ENCODE data around the gene GPR37. TPM values are rescaled to one million over a fixed set of nuclear protein-coding genes. Genes with fewer than 3 reads are reported as not detected.

GPR37 gene
- total and polyA plus RNA-seq, 10 of the 15 experiments (the other 5 are each of a cell fraction or from before 2014, with no cell fraction given) = 0.02 TPM; not detected in 9

- SMC1A ChIA-PET (ENCODE audit: uncharacterized antibody, unreplicated experiment) = interaction anchor here (0.5 kb wide), 1 partner anchor 828 kb away, joined by 4 read pairs; no protein-coding TSS in a partner anchor
- ATAC-seq = no peak
- Histone ChIP-seq H3K27me3 (replicated peaks in 1 of 2; ENCODE audit: control insufficient read depth in 2 of 2, insufficient read depth in 2 of 2, low read length in 1 of 2) (no peaks in the 10 kb centered on the region), H3K4me1 (ENCODE audit: control insufficient read depth, insufficient read depth, low read length) (no peaks in the 10 kb centered on the region), H3K79me2 (ENCODE audit: control insufficient read depth, insufficient read depth, low read length) (no peaks in the 10 kb centered on the region), H3K4me2 (ENCODE audit: control insufficient read depth, insufficient read depth) (no peak overlapping the region), H2AFZ (ENCODE audit: control insufficient read depth, low read depth, low read length) (no peak overlapping the region), H3K36me3 (ENCODE audit: control insufficient read depth in 2 of 2, insufficient read depth in 2 of 2, low read length in 1 of 2) (no peaks in the 10 kb centered on the region), H3K9me3 (replicated peaks; ENCODE audit: control insufficient read depth, insufficient read depth, low read length) (no peaks in the 10 kb centered on the region; the same call in 2 of the 3 replicates), H3K4me3 (no peak overlapping the region), H4K20me1 (ENCODE audit: control insufficient read depth, insufficient read depth) (no peaks in the 10 kb centered on the region), H3K27ac (ENCODE audit: control insufficient read depth, insufficient read depth) (no peak overlapping the region), H3K9ac (ENCODE audit: control insufficient read depth, insufficient read depth, low read length) (no peak overlapping the region)
- intact Hi-C loops (cut with micrococcal nuclease; ENCODE audit: unreplicated experiment) (no loop called here), in situ Hi-C loops (cut with MboI) (no loop called here)
- no peak for DNase-seq (ENCODE audit: low read depth, low spot score)
- POLR2A ChIA-PET = no interaction called here
- BruUV-seq (replicated peaks) = no TSS peak
- RAD21 ChIA-PET (ENCODE audit: unreplicated experiment) = no interaction called here
- TF ChIP-seq POLR2AphosphoS5 (IDR thresholded peaks at IDR 0.05; ENCODE audit: low read length) = no peak
- no peak for TF ChIP-seq DPF2 (IDR thresholded peaks at IDR 0.05)
- no peak for TF ChIP-seq PBX3 (IDR thresholded peaks at IDR 0.05; ENCODE audit: insufficient replicate concordance, low read depth, low read length)
- no peak for TF ChIP-seq ETV6 (conservative IDR thresholded peaks at IDR 0.05 in 1 of 2, IDR thresholded peaks at IDR 0.05 in 1 of 2; ENCODE audit: borderline replicate concordance in 1 of 2, low read depth in 1 of 2)
- TF ChIP-seq ASH2L (IDR thresholded peaks at IDR 0.05; ENCODE audit: borderline replicate concordance, low read depth) = no peak
- no peak for TF ChIP-seq RCOR1 (conservative IDR thresholded peaks at IDR 0.05; ENCODE audit: low read depth, low read length)
- no peak for TF ChIP-seq NRF1 (conservative IDR thresholded peaks at IDR 0.05; ENCODE audit: low read depth, low read length)
- TF ChIP-seq MTA2 (IDR thresholded peaks at IDR 0.05; ENCODE audit: low read depth) = no peak
- TF ChIP-seq ZBTB4 (CRISPR knock-in tag; IDR thresholded peaks at IDR 0.05) = no peak
- no peak for TF ChIP-seq E4F1 (IDR thresholded peaks at IDR 0.05; ENCODE audit: borderline replicate concordance, partially characterized antibody)
- TF ChIP-seq ATF2 (IDR thresholded peaks at IDR 0.05; ENCODE audit: low read length) = no peak
- CTCF ChIA-PET = no interaction called here
- no peak for FAIRE-seq
Measured at GRCh38 chr7:124712017-124712416, 53.6 kb downstream of the GPR37 start.

Measured in GM12878 (cell line).